Peyer's patch (tissue), 4 donors: ENCODE data around the gene WARS2.

Experiments used
- CTCF ChIP-seq, 6 experiments: fragments of 450-650 bp in 4 of 6; fragments of 200-600 bp in 2 of 6; sonication (generic) in 1 of 6; IDR thresholded peaks; one replicate each; pipeline ENCODE4 v1.5.1; 2017 to 2019; ENCODE audit warnings: antibody characterized with exemption in 6 of 6, mild to moderate bottlenecking in 3 of 6, moderate library complexity in 1 of 6
- POLR2A ChIP-seq, 2 donors: fragments of 450-650 bp; IDR thresholded peaks; one replicate each; pipeline ENCODE4 v1.5.1; 2017; ENCODE audit warnings: antibody characterized with exemption in 2 of 2, mild to moderate bottlenecking in 2 of 2, moderate library complexity in 2 of 2

- TF ChIP-seq POLR2A (IDR thresholded peaks at IDR 0.05) (no peak), CTCF (IDR thresholded peaks at IDR 0.05) (no peak)
Observed at GRCh38 chr1:119027759-119028158, 112.7 kb downstream of the WARS2 start.
